Heart left ventricle (tissue), 16 donors: Measurements from ENCODE around the gene FDX2. TPM values are rescaled to one million over a fixed set of nuclear protein-coding genes. Genes with fewer than 3 reads are reported as not detected.

ENCODE experiments used
- ATAC-seq, 4 donors: fragments of 200-7000 bp; cut with Tn5 transposase; one replicate each; pipeline ENCODE4 v1.9.1; 2020 to 2022; ENCODE audit warnings: moderate library complexity in 4 of 4, mild to moderate bottlenecking in 3 of 4, moderate number of reproducible peaks in 1 of 4
- DNase-seq, 5 donors: peaks; one replicate each; pipeline ENCODE4 v3.0.0-alpha.2; 2020
- H3K27ac ChIP-seq, 12 donors: fragments of 200-600 bp; sonication (generic) in 4 of 12; one replicate each; pipeline versions ENCODE4 v1.5.0 to v1.8.0; 2016 to 2022; ENCODE audit warnings: mild to moderate bottlenecking in 2 of 12
- H3K27me3 ChIP-seq, 9 donors: fragments of 200-600 bp; sonication (generic) in 2 of 9; one replicate each; pipeline versions ENCODE4 v1.5.1 to v1.8.0; 2016 to 2022; ENCODE audit warnings: mild to moderate bottlenecking in 3 of 9
- H3K36me3 ChIP-seq, 9 donors: fragments of 200-600 bp; sonication (generic) in 2 of 9; one replicate each; pipeline versions ENCODE4 v1.5.0 to v1.8.0; 2018 to 2022; ENCODE audit warnings: mild to moderate bottlenecking in 2 of 9
- H3K4me1 ChIP-seq, 12 donors: fragments of 200-600 bp; sonication (generic) in 4 of 12; one replicate each; pipeline versions ENCODE4 v1.5.0 to v1.8.0; 2016 to 2022; ENCODE audit warnings: mild to moderate bottlenecking in 3 of 12
- H3K4me3 ChIP-seq, 12 donors: fragments of 200-600 bp; sonication (generic) in 4 of 12; one replicate each; pipeline versions ENCODE4 v1.5.0 to v1.8.0; 2017 to 2022; ENCODE audit warnings: mild to moderate bottlenecking in 9 of 12, moderate library complexity in 4 of 12
- H3K9me3 ChIP-seq, 12 donors: fragments of 200-600 bp; sonication (generic) in 4 of 12; one replicate each; pipeline versions ENCODE4 v1.5.0 to v1.8.0; 2016 to 2022; ENCODE audit warnings: mild to moderate bottlenecking in 1 of 12
- POLR2A ChIP-seq, 2 donors: fragments of 450-650 bp; IDR thresholded peaks; one replicate each; pipeline ENCODE4 v1.6.1; 2017; ENCODE audit warnings: antibody characterized with exemption in 2 of 2, mild to moderate bottlenecking in 2 of 2, moderate library complexity in 2 of 2
- WGBS, 4 donors: extraction: QIAGEN DNeasy Blood & Tissue Kit in 2 of 4; methylation state at CpG; one replicate each; pipeline versions ENCODE4 v1.1.5 to v1.1.7; 2013 to 2018; 5-methylcytosine and 5-hydroxymethylcytosine counted together
- intact Hi-C, 10 donors: fragments of 100-400 bp; cut with DNase I; formaldehyde crosslinking; loops; one replicate each; pipeline versions ENCODE4 v1.11.1 to v1.14.2; 2022
- polyA plus RNA-seq, 2 donors: library from polyadenylated mRNA; stranded (reverse); fragments of 200-250 nt; gene quantifications; one replicate each; pipeline ENCODE4 v1.2.3, GENCODE V29; 2013
- total RNA-seq, 9 donors: library from RNA; depleted of rRNA in 2 of 9; stranded (reverse); fragments of >200 nt in 2 of 9; fragmentation: NEBNext Ultra II Directional in 3 of 9; extraction: Animal tissue kit (Norgen Biotek cat#: 25700) in 3 of 9; gene quantifications; one replicate each; pipeline versions ENCODE4 v1.1.0 to v1.2.4, GENCODE V29; 2016 to 2023
- TF ChIP-seq, protein P1 (sequence below), 12 donors: fragments of 200-600 bp; sonication (generic) in 4 of 12; IDR thresholded peaks; one replicate each; pipeline versions ENCODE4 v1.5.0 to v1.8.0; 2018 to 2022; ENCODE audit warnings: antibody characterized with exemption in 12 of 12, mild to moderate bottlenecking in 5 of 12
- donor health status: ischemic (EF 13 %, LVEDD 7.1; RV severe dilation, severe dysfunction).
- donor health status: healthy with polysubstance abuse.
- donor health status: DM: no; HTN: yes; CAD: no.
- donor health status: DM: no; HTN: no; CAD: no.
- donor health status: ischemic (EF 25% LVEDD 6.9; RV normal size, moderate dysfunction).
- donor health status: ischemic (EF 25% LVEDD 5.7; RV mildly dilated, moderate dysfunction).
- donor health status: healthy.
- donor health status: DM: yes; HTN: yes; CAD: no.
- donor health status: ischemic (EF 35%, LVEDD 5.7; RV mildly dilated, moderate dysfunction).
- donor health status: nonischemic (EF 11% LVEDD 7.7; RV severe dilation, severe dysfunction).
- donor health status: DM: yes; HTN: yes; CAD: no.
- donor health status: PGD.
- donor health status: ischemic (EF 29% LVEDD 5.4; RV normal size, mild dysfunction).
- donor health status: nonischemic (EF 23%, LVEDD 6.1; RV moderate dilation, normal function).

The FDX2 gene
- total and polyA plus RNA-seq, 11 donors = 12.8 to 37.3 (median 18.3) TPM

DNA sequence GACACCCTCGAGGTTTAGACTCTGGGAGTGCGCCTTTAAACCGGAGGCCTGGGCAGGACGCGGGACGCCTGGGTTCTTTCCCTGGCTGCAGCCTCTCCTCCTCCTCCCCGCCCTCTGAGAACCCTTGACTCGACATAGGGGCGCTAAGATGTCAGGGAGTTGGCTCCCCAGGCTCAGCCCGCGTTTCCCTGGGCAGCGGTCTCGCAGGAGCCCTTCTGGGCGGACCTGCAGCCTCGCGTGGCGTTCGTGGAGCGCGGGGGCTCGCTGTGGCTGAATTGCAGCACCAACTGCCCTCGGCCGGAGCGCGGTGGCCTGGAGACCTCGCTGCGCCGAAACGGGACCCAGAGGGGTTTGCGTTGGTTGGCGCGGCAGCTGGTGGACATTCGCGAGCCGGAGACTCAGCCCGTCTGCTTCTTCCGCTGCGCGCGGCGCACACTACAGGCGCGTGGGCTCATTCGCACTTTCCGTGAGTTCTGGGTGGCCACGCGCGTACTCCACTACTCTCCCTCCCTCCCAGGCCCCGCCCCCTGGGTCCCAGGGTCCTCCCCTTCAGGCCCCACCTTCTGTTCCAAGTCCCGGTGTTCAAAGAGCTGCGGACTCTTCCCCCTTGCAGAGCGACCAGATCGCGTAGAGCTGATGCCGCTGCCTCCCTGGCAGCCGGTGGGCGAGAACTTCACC is 24.8 kb downstream of the FDX2 start:
- peaks cover 44 to 94% (median 83%) of the 10 kb centered on the region in 9 donors for H3K27me3 ChIP-seq
- peaks cover 0 to 2% (median 0%) of the 10 kb centered on the region in 9 donors for H3K36me3 ChIP-seq
- H3K4me3 ChIP-seq = peak overlapping the region; percentile 3 to 60 (median 43)
- DNase-seq = peak in 4 of 5 donors; percentile 47 to 85 (median 64)
- intact Hi-C loops = no loop called here
- peaks cover 10 to 94% (median 65%) of the 10 kb centered on the region in 12 donors for H3K4me1 ChIP-seq
- peak overlapping the region in 1 of 12 donors; percentile 6 for H3K27ac ChIP-seq
- no peak for TF ChIP-seq POLR2A (IDR thresholded peaks at IDR 0.05)
- TF ChIP-seq, protein P1, sequence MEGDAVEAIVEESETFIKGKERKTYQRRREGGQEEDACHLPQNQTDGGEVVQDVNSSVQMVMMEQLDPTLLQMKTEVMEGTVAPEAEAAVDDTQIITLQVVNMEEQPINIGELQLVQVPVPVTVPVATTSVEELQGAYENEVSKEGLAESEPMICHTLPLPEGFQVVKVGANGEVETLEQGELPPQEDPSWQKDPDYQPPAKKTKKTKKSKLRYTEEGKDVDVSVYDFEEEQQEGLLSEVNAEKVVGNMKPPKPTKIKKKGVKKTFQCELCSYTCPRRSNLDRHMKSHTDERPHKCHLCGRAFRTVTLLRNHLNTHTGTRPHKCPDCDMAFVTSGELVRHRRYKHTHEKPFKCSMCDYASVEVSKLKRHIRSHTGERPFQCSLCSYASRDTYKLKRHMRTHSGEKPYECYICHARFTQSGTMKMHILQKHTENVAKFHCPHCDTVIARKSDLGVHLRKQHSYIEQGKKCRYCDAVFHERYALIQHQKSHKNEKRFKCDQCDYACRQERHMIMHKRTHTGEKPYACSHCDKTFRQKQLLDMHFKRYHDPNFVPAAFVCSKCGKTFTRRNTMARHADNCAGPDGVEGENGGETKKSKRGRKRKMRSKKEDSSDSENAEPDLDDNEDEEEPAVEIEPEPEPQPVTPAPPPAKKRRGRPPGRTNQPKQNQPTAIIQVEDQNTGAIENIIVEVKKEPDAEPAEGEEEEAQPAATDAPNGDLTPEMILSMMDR (IDR thresholded peaks at IDR 0.05) = no peak
- no peaks in the 10 kb centered on the region for H3K9me3 ChIP-seq
- 0 to 1% (median 1%) methylated on average over 14 to 57 of the region's 57 CpGs for WGBS, 4 donors
- peak; percentile 12 to 34 (median 24) for ATAC-seq

DNA sequence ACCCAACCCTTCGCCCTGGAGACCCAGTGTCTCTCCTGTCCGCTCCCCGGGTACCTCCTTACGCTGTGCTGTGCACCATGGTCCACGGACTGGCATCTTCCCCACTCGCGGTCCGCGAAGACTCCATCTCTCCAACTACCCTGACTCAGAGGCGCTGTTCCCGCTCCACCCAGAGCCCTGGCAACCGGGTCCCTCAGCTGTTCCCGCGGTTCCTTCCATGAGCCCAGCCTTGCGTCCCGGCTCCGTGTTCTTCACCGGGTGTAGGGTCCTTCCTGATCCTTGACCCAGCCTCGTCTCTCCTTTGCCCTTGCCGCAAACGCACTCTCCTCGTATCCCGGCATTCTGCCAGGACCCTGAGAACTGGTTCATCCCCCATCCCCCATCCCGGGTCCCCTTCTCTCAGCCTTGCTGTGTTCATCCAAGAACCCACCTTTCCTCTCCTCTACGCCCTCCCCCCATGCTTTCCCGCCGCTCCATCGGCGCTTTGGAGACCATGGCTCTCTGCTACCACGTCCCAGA is 25.4 kb downstream of the FDX2 start:
- WGBS, 4 donors = 1 to 2% (median 1%) methylated on average over 30 of the region's 30 CpGs
- ATAC-seq (no peak), DNase-seq (peak in 1 of 5 donors; percentile 34)
- Histone ChIP-seq H3K27ac (no peak overlapping the region), H3K4me3 (peak overlapping the region in 10 of 12 donors; percentile 20 to 60 (median 46)), H3K9me3 (no peaks in the 10 kb centered on the region), H3K36me3 (peaks cover 0 to 8% (median 4%) of the 10 kb centered on the region in 9 donors), H3K4me1 (peaks cover 10 to 94% (median 66%) of the 10 kb centered on the region in 12 donors), H3K27me3 (peaks cover 39 to 88% (median 77%) of the 10 kb centered on the region in 9 donors)
- no peak for TF ChIP-seq POLR2A (IDR thresholded peaks at IDR 0.05)
- TF ChIP-seq, protein P1 (IDR thresholded peaks at IDR 0.05) = no peak
- intact Hi-C loops = no loop called here

DNA sequence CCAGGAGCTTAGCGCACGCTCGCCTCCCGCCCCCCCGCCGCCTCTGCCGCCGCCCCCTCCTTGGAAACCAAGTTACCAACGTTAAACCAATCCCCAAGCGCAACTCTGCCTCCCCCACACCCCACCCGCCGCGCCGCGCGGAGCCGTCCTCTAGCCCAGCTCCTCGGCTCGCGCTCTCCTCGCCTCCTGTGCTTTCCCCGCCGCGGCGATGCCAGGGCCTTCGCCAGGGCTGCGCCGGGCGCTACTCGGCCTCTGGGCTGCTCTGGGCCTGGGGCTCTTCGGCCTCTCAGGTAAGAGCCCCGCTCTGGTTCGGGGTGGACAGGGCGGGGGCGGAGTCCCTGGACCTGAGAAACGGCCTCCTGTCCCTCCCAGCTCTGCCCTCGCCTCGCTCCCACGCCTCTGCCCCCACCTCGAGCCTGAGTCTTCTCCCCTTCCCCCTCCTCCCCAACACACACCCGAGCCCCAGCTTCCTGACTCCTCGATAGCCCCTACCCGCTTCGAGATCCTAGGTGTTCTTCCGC is 25.9 kb downstream of the FDX2 start, which contains the start of gene ICAM5:
ICAM5 (plus strand) TSS at position 117 of the 521 bp plus-strand sequence; CDS start at position 209, 92 bp downstream.
- Histone ChIP-seq H3K27me3 (peaks cover 34 to 83% (median 72%) of the 10 kb centered on the region in 9 donors), H3K27ac (no peak within 1 kb of the TSS), H3K9me3 (no peaks in the 10 kb centered on the region), H3K36me3 (peaks cover 0 to 13% (median 10%) of the 10 kb centered on the region in 9 donors), H3K4me3 (peak within 1 kb of the TSS; percentile 3 to 60 (median 43)), H3K4me1 (peaks cover 5 to 94% (median 61%) of the 10 kb centered on the region in 12 donors)
- no peak for DNase-seq
- TF ChIP-seq POLR2A (IDR thresholded peaks at IDR 0.05) = no peak
- TF ChIP-seq, protein P1 (IDR thresholded peaks at IDR 0.05) = no peak
- WGBS, 4 donors = 2 to 3% (median 2%) methylated on average over 10 to 45 of the region's 45 CpGs
- intact Hi-C loops = loop anchor here in 1 of 10 donors (5.0 kb wide), 1 partner anchor 42 kb away; the partner anchor contains the start of gene RAVER1
- no peak for ATAC-seq
